Prostate gland (tissue), 1 donor: ENCODE data around the gene COMMD7.

Experiments
- POLR2A ChIP-seq: fragments of 450-650 bp; IDR thresholded peaks from one replicate; pipeline ENCODE4 v1.6.1; 2016; ENCODE audit warnings: antibody characterized with exemption, mild to moderate bottlenecking
- POLR2AphosphoS5 ChIP-seq: sonication (generic); formaldehyde crosslinking; IDR thresholded peaks from one replicate; pipeline ENCODE4 v1.6.1; 2017; ENCODE audit warnings: antibody characterized with exemption

GRCh38 chr20:32786059-32786760 lies 42.9 kb upstream of the COMMD7 start:
- TF ChIP-seq POLR2A = no peak
- TF ChIP-seq POLR2AphosphoS5 = no peak
